SHP77 treated with DMSO at 0.1 percent for 48 hours (cell line): ENCODE measurements around the gene SLC27A6.
"Not testable (repeated sequence)": the region's sequence is repeated elsewhere in the genome, so short reads cannot be mapped to it uniquely, and the experiment has no call there.

Source experiments
- DNase-seq: peaks from one replicate; lab custom pipeline; 2025; lab: John Stamatoyannopoulos, UW

Gene SLC27A6

GRCh38 chr5:128965011-128965637 lies at the start of gene SLC27A6:
Gene SLC27A6 (plus strand): TSS chr5:128965488. CDS start chr5:128966138, 650 bp downstream.
- no peak for DNase-seq

GRCh38 chr5:128919542-128919941 lies 45.7 kb upstream of the SLC27A6 start:
- DNase-seq, result no peak

GRCh38 chr5:128920345-128921215 lies 44.7 kb upstream of the SLC27A6 start:
- no peak for DNase-seq

- no peak for DNase-seq
Measured at GRCh38 chr5:128924299-128924698, 41.0 kb upstream of the SLC27A6 start.

GRCh38 chr5:128925973-128926372 lies 39.3 kb upstream of the SLC27A6 start:
- no peak for DNase-seq

- no peak for DNase-seq
Measured at GRCh38 chr5:128927644-128928043, 37.6 kb upstream of the SLC27A6 start.

GRCh38 chr5:128932232-128932631 lies 33.1 kb upstream of the SLC27A6 start:
- DNase-seq, result not testable (repeated sequence)

GRCh38 chr5:128943100-128943499 lies 22.2 kb upstream of the SLC27A6 start:
- DNase-seq, result not testable (repeated sequence)

- DNase-seq, result no peak
Measured at GRCh38 chr5:128949847-128950546, 15.3 kb upstream of the SLC27A6 start.

- not testable (repeated sequence) for DNase-seq
Measured at GRCh38 chr5:128951301-128951700, 14.0 kb upstream of the SLC27A6 start.

- DNase-seq, result no peak
Measured at GRCh38 chr5:128956164-128956563, 9.1 kb upstream of the SLC27A6 start.

- no peak for DNase-seq
Measured at GRCh38 chr5:128962211-128962610, 3.1 kb upstream of the SLC27A6 start.

GRCh38 chr5:128965638-128966302 lies 482 bp downstream of the SLC27A6 start:
- no peak for DNase-seq

- DNase-seq, result no peak
Measured at GRCh38 chr5:128966375-128966774, 1.1 kb downstream of the SLC27A6 start.

GRCh38 chr5:128966846-128967245 lies 1.6 kb downstream of the SLC27A6 start:
- no peak for DNase-seq

GRCh38 chr5:128973244-128973643 lies 8.0 kb downstream of the SLC27A6 start:
- no peak for DNase-seq

GRCh38 chr5:128974567-128974966 lies 9.3 kb downstream of the SLC27A6 start:
- no peak for DNase-seq

- DNase-seq, result no peak
Measured at GRCh38 chr5:128979761-128980160, 14.5 kb downstream of the SLC27A6 start.

GRCh38 chr5:128980917-128981316 lies 15.6 kb downstream of the SLC27A6 start:
- no peak for DNase-seq

- DNase-seq, result no peak
Measured at GRCh38 chr5:128984480-128984879, 19.2 kb downstream of the SLC27A6 start.

- DNase-seq, result no peak
Measured at GRCh38 chr5:128988476-128988875, 23.2 kb downstream of the SLC27A6 start.

- no peak for DNase-seq
Measured at GRCh38 chr5:129001841-129002526, 36.7 kb downstream of the SLC27A6 start.
